K562 (cell line): Measurements from ENCODE around the gene FNBP1. TPM values are rescaled to one million over a fixed set of nuclear protein-coding genes. Genes with fewer than 3 reads are reported as not detected.

ENCODE experiments used
- BDP1 ChIP-seq: IDR thresholded peaks from 3 replicates; pipeline ENCODE4 v1.6.1; 2011; ENCODE audit not compliant: insufficient read length, insufficient read depth
- CTBP1 ChIP-seq: fragments of 450-650 bp; IDR thresholded peaks from 2 replicates; pipeline ENCODE4 v1.6.1; 2016; ENCODE audit warnings: borderline replicate concordance
- LEF1 ChIP-seq: fragments of 450-650 bp; IDR thresholded peaks from 2 replicates; pipeline ENCODE4 v1.6.1; 2016; ENCODE audit warnings: mild to moderate bottlenecking
- MEIS2 ChIP-seq: fragments of 450-650 bp; IDR thresholded peaks from 2 replicates; pipeline ENCODE4 v1.6.1; 2014; ENCODE audit warnings: mild to moderate bottlenecking; ENCODE audit not compliant: partially characterized antibody
- NR2C1 ChIP-seq, 2 experiments: fragments of 450-650 bp; IDR thresholded peaks; 2 replicates each; pipeline ENCODE4 v1.6.1; 2017; ENCODE audit warnings: mild to moderate bottlenecking in 2 of 2, antibody characterized with exemption in 1 of 2, inconsistent platforms in 1 of 2, missing compliant biosample characterization in 1 of 2, missing genetic modification characterization in 1 of 2
- POLR2H ChIP-seq: IDR thresholded peaks from 2 replicates; pipeline ENCODE4 v1.6.1; 2016; ENCODE audit warnings: missing genetic modification characterization, low read depth, mild to moderate bottlenecking, control low read depth, missing compliant biosample characterization, moderate library complexity
- ZNF239 ChIP-seq: fragments of 250-450 bp; sonication (Bioruptor Pico); IDR thresholded peaks from 2 replicates; pipeline ENCODE4 v1.4.0; 2020; ENCODE audit warnings: mild to moderate bottlenecking
- ZNF444 ChIP-seq: fragments of 250-450 bp; sonication (Bioruptor Pico); IDR thresholded peaks from 2 replicates; pipeline ENCODE4 v1.4.0; 2020; ENCODE audit warnings: mild to moderate bottlenecking, moderate library complexity
- polyA plus RNA-seq, 8 experiments: library from polyadenylated mRNA; depleted of rRNA in 4 of 8; stranded (reverse) in 5 of 8; unstranded in 3 of 8; fragments of >200 nt; fragmentation: Nextera tagmentation in 2 of 8; fragmentation: Illumina TruSeq in 1 of 8; extraction: Ambion mirVana in 2 of 8; extraction: Trizol in 1 of 8; gene quantifications; 2 replicates each; pipeline versions ENCODE4 v1.2.1 to v1.2.3, GENCODE V29; 2011 to 2014; ENCODE audit warnings: inconsistent platforms in 1 of 8, missing spikeins in 1 of 8
- total RNA-seq, 7 experiments: library from RNA; depleted of rRNA in 6 of 7; stranded (reverse); fragments of >200 nt in 6 of 7; fragmentation: Illumina TruSeq in 2 of 7; extraction: Trizol in 2 of 7; gene quantifications; 2 replicates each; pipeline versions ENCODE4 v1.2.1 to v1.2.3, GENCODE V29; 2011 to 2021; ENCODE audit warnings: low replicate concordance in 1 of 7
- TF ChIP-seq, protein P1 (sequence below): sonication (generic); formaldehyde crosslinking; IDR thresholded peaks from 2 replicates; pipeline ENCODE4 v1.8.0; 2022; ENCODE audit warnings: mild to moderate bottlenecking, missing genetic modification reagents
- TF ChIP-seq, protein P2 (sequence below): sonication (generic); formaldehyde crosslinking; IDR thresholded peaks from 2 replicates; pipeline ENCODE4 v1.8.1; 2022; ENCODE audit warnings: missing genetic modification reagents
- TF ChIP-seq, protein P3 (sequence below): fragments of 450-650 bp; formaldehyde crosslinking; IDR thresholded peaks from 2 replicates; pipeline ENCODE4 v1.4.0; 2022; ENCODE audit warnings: missing genetic modification characterization

FNBP1 gene
- total and polyA plus RNA-seq, 9 of the 15 experiments (the other 6 are each of a cell fraction or from before 2014, with no cell fraction given): 1.8 to 14.9 (median 7.6) TPM

DNA sequence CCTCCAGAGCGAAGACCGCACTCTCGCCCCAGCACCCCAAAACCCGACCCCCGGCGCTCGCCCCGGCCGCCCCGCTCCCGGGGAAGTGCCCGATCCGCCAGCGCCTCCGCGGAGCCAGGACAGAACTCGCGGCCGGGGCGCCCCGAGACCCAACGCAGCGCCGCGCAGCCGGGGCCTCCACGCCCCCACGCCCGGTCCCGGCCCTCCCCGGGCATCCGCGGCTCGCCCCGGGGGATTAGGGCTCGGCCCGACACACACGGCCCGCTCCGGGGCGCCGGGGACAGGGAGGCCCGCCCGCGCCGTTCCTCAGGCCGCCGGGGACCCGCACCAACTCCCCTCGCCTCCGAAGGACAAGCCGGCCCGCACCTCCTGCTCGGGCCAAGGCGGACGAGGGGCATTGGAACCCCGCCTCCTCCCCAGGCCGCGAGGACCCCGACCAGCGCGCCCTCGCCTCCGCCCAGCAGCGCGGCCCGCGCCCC is 544 bp downstream of the FNBP1 start (continued):
- TF ChIP-seq MEIS2 (no peak), POLR2H (tag) (no peak), CTBP1 (peak; percentile 15; the same call in 1 of the 2 replicates), ZNF444 (CRISPR knock-in tag) (no peak), NR2C1 (IDR thresholded peaks at IDR 0.05) (no peak), NR2C1 (tag; IDR thresholded peaks at IDR 0.05) (no peak), LEF1 (no peak), BDP1 (no peak), ZNF239 (CRISPR knock-in tag) (no peak)
- TF ChIP-seq, protein P1, sequence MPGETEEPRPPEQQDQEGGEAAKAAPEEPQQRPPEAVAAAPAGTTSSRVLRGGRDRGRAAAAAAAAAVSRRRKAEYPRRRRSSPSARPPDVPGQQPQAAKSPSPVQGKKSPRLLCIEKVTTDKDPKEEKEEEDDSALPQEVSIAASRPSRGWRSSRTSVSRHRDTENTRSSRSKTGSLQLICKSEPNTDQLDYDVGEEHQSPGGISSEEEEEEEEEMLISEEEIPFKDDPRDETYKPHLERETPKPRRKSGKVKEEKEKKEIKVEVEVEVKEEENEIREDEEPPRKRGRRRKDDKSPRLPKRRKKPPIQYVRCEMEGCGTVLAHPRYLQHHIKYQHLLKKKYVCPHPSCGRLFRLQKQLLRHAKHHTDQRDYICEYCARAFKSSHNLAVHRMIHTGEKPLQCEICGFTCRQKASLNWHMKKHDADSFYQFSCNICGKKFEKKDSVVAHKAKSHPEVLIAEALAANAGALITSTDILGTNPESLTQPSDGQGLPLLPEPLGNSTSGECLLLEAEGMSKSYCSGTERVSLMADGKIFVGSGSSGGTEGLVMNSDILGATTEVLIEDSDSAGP (CRISPR knock-in tag): no peak
- TF ChIP-seq, protein P2, sequence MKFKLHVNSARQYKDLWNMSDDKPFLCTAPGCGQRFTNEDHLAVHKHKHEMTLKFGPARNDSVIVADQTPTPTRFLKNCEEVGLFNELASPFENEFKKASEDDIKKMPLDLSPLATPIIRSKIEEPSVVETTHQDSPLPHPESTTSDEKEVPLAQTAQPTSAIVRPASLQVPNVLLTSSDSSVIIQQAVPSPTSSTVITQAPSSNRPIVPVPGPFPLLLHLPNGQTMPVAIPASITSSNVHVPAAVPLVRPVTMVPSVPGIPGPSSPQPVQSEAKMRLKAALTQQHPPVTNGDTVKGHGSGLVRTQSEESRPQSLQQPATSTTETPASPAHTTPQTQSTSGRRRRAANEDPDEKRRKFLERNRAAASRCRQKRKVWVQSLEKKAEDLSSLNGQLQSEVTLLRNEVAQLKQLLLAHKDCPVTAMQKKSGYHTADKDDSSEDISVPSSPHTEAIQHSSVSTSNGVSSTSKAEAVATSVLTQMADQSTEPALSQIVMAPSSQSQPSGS (CRISPR knock-in tag): no peak
- TF ChIP-seq, protein P3, sequence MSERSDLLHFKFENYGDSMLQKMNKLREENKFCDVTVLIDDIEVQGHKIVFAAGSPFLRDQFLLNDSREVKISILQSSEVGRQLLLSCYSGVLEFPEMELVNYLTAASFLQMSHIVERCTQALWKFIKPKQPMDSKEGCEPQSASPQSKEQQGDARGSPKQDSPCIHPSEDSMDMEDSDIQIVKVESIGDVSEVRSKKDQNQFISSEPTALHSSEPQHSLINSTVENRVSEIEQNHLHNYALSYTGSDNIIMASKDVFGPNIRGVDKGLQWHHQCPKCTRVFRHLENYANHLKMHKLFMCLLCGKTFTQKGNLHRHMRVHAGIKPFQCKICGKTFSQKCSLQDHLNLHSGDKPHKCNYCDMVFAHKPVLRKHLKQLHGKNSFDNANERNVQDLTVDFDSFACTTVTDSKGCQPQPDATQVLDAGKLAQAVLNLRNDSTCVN: no peak
